Endothelial cell of umbilical vein (primary cell): ENCODE results near the gene ADAT1.

ENCODE experiments used
- CTCF ChIP-seq, 2 donors: IDR thresholded peaks; 1 replicate in 1 of 2; 2 replicates in 1 of 2; pipeline ENCODE4 v1.5.1; 2011; ENCODE audit warnings: low read length in 2 of 2, mild to moderate bottlenecking in 2 of 2, moderate library complexity in 2 of 2, control low read depth in 1 of 2, inconsistent platforms in 1 of 2, low read depth in 1 of 2; ENCODE audit not compliant: insufficient read depth in 1 of 2; ENCODE audit errors: extremely low read depth in 1 of 2
- EZH2 ChIP-seq: IDR thresholded peaks from 2 replicates; pipeline ENCODE4 v1.6.1; 2012; ENCODE audit warnings: borderline replicate concordance, low read depth, mild to moderate bottlenecking, moderate library complexity, low read length, inconsistent platforms; ENCODE audit not compliant: severe bottlenecking
- FOS ChIP-seq: IDR thresholded peaks from 2 replicates; pipeline ENCODE4 v1.6.1; 2011; ENCODE audit warnings: mild to moderate bottlenecking, low read length, moderate library complexity, borderline replicate concordance; ENCODE audit not compliant: insufficient read depth
- GATA2 ChIP-seq: IDR thresholded peaks from 2 replicates; pipeline ENCODE4 v1.7.0; 2011; ENCODE audit warnings: low read depth, mild to moderate bottlenecking, moderate library complexity, mixed read lengths, low read length; ENCODE audit not compliant: insufficient read length, insufficient read depth
- JUN ChIP-seq: IDR thresholded peaks from 2 replicates; pipeline ENCODE4 v1.6.1; 2011; ENCODE audit warnings: borderline replicate concordance, low read depth; ENCODE audit not compliant: insufficient read length, insufficient read depth
- MAX ChIP-seq: IDR thresholded peaks from 2 replicates; pipeline ENCODE4 v1.6.1; 2011; ENCODE audit not compliant: insufficient read depth, insufficient read length
- MYC ChIP-seq: IDR thresholded peaks from one replicate; pipeline ENCODE4 v1.6.1; 2011; ENCODE audit warnings: mild to moderate bottlenecking, low read depth, low read length
- POLR2A ChIP-seq: IDR thresholded peaks from 2 replicates; pipeline ENCODE4 v1.6.1; 2012; ENCODE audit warnings: low read depth, mild to moderate bottlenecking, control low read depth, low read length
- POLR2AphosphoS5 ChIP-seq: IDR thresholded peaks from 2 replicates; pipeline ENCODE4 v1.6.1; 2012; ENCODE audit warnings: low read depth, mild to moderate bottlenecking, control low read depth, low read length, moderate library complexity; ENCODE audit not compliant: insufficient read depth

- peak; percentile 98 for TF ChIP-seq POLR2AphosphoS5
- no peak for TF ChIP-seq GATA2
- no peak for TF ChIP-seq CTCF (IDR thresholded peaks at IDR 0.05; ENCODE audit: extremely low read depth in 1 of 2, insufficient read depth in 1 of 2, low read depth in 1 of 2, low read length in 2 of 2)
- TF ChIP-seq POLR2A = peak; percentile 95
- TF ChIP-seq EZH2 = no peak
- no peak for TF ChIP-seq JUN
- TF ChIP-seq MYC = no peak
- peak; percentile 79 for TF ChIP-seq MAX
- TF ChIP-seq FOS = no peak
These were observed at the start of gene ADAT1 for GRCh38 chr16:75622761-75623605.
